NCI-H2171 treated with DMSO at 0.1 percent for 48 hours (cell line): Measurements from ENCODE around the gene MGAT5.

Source experiments
- DNase-seq: peaks from one replicate; lab custom pipeline; 2025; lab: John Stamatoyannopoulos, UW

The MGAT5 gene

DNA sequence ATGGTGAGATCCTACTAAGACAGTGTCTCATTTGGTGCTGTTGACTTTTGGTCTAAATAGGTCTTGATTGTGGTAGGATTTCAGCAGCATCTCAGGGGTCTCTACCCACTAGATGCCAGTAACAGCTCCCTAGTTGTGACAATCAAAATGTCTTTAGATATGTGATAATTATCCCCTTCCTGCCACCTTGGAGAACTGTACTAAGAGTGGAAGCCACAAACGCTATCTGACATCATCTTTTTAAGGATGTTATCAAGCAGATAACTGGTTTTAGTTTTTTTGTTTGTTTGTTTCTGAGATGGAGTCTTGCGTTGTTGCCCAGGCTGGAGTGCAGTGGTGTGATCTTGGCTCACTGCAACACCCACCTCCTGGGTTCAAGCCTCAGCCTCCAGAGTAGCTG is 3.1 kb downstream of the MGAT5 start:
- DNase-seq: no peak

DNA sequence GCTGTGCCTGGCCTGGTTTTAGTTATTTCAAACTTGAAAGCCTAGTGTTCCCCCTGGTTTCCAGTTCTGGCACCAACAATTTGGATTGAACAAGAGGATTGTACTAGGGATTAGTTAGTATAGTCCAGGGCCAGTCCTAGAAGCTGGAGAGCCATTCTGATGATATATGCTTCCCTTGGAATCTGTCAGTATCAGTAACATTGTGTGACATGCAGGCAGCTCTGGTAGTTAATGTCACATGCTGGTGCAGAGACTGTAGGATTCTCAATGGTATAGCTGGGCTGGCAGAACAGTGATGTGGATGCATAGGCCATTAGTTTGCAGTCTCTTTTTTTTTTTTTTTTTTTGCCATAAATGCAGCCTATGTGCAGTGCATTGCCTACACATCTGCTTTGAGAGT is 3.6 kb downstream of the MGAT5 start:
- DNase-seq: no peak

DNA sequence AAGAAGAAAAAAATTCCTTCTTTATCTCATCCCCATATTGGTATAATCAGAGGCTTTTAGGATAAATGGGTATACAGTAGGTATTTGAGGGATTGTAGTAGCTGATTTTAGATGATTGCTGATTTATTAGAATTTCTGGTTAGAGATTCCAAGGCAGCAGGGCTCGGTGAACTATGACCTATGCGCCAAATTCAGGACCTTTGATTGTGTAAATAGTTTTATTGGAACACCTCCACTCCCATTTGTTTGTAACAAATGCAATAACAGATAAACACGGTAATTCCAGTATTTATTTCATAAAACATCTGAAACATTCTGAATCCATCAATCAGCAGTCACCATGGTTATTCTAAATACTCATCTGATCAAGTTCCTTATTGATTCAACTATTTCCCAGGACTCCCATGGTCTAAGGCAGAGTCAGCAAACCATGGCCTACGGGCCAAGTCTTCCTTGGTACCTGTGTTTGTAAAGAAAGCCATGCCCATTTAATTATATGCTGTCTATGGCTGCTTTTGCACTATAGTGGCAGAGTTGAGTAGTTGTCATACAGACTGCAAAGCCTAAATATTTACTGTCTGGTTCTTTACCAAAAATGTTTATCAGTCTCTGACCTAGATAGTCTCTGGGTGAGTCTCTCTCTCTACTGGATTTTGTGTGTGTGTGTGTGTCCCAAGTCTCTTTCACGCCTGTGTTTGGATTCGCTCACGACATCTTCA is 4.3 kb downstream of the MGAT5 start:
- DNase-seq: no peak

DNA sequence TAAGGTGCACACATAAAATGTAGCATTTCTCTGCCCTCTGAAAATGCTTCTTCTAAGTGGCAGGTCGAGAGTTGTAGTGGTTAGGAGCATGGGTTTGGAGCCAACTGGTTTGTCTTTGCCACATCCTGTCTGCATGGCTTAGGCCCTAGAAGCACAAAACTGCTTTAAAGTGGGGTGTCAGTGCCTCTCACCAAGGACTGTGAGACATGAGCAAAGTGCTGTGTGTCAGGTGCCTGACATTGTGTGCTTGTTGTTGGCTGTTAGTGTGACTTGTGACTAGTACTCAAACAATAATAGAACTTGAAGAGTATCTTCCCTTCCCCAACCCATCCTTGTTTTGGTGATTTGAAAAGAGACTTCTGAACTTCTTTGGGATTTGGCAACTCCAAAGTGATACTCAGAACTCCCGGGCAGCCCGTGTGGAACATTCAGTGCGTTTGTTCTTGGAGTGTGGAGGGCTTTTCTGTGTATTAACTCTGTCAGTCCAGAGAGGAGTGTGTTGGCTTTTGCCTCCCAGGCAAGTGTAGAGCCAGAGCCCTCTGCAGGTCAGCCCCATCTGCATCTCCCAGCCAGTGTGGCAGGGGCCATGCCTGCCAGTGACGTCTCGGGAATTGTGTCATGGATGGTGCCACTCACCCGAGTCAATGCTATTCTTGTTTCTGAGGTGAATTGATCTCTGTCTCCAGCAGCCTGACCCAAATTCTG is 5.0 kb downstream of the MGAT5 start:
- no peak for DNase-seq

DNA sequence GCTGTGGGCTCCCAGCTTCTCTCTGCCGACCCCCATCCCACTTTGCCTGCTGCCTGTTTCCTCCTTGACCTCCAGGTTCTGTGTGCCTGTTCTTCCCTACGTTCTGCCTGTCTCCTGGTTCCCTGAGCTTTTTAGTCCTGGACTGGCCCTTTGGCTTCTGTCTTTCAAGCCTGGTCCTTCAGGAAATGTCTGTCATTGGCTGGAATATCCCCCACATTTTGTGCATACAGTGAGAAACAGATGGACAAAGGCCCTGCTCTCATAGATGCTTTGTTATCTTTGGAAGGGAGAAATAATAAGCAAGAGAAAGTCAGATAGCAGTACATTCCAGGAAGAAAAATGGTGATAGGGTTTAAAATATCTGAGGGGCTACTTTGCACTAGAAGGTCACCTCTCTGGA is 5.7 kb downstream of the MGAT5 start:
- no peak for DNase-seq

DNA sequence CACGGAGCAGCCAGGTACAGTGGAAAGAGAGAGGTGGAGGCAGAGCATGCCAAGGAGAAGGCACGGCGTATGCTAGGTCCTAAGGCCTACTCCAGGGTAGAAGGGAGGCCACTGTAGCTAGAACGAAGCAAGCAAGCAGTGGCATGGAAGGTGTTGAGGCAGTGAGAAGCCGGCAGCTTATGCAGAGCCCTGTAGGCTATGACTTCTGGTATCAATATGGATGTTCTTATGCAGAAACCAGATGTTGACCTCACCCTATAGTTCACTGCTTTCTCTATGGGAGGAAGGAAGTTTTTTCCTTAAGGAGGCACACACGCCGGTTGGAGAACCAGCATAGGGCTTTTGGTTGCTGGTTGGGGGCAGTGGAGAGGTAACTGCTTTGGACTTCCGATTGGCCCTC is 6.1 kb downstream of the MGAT5 start:
- no peak for DNase-seq

DNA sequence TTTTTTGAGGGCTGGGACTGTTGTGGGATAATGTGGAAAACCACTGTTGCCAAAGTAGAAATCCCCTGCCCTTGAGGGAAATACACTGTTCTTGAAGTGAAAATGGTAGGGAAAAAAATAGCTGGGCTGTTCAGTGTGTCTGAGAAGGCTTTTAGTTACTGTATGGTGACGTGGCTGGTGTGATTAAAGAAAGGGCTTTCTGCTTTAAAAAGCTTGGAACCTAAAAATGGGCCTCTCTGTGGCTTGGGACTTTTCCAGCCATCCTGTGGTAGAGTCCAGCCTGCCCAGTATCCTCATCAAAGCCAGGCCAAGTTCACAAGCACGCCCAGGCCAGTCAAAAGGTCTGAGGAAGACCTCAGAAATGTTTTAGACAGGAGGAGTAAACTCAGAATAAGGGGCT is 6.8 kb downstream of the MGAT5 start:
- no peak for DNase-seq

DNA sequence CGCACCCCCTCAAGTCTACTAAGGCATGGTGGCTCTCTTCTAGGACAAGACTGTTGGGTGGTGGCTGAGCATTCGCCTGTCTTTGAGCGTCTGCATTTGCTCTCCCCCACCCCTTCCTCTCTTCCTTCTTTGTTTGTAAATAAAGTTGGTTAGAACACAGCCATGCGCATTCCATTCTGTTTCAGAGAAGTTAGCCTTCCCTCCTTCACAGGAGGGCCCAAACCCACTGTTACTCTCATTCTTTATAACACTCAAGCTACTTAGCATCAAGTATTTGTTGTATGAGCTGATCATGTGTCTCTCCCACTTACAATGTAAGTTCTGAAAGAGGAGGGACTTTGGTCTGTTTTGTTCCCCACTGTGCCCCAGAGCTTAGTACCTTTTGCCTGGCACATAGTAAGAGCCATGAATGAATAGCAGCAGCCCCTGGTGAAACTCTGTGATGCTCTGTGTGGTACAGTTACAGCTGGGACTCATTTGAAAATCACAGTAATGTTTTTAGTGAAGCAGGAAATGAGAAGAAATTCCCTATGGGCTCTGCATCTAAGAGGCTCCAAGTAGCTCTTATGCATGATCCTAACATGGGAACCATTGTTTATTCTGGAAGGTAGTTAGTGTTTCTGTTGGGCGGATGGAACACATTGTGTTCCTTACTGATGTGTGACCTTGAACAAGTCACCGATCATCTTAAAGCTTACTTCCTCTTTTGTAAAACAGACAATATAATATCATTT is 7.7 kb downstream of the MGAT5 start:
- DNase-seq: no peak

DNA sequence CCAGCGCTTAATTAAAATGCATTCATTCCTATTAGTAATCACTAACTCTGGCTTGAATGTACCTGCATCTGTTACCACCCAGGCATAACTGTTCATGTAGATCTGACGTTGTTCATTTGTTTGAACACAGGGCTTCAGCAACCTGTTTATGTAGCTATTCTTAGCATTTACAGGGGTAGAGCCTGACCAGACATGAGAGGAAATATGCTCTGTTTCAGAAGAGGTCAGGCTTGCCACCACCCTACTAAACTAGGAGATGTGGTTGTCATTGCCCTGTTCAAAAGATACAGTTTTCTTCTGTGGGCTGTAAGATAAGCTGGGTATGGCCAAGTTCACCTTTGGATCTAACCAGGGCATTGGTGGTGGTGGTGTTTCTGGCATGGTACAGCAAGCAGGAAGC is 8.8 kb downstream of the MGAT5 start:
- DNase-seq: no peak

DNA sequence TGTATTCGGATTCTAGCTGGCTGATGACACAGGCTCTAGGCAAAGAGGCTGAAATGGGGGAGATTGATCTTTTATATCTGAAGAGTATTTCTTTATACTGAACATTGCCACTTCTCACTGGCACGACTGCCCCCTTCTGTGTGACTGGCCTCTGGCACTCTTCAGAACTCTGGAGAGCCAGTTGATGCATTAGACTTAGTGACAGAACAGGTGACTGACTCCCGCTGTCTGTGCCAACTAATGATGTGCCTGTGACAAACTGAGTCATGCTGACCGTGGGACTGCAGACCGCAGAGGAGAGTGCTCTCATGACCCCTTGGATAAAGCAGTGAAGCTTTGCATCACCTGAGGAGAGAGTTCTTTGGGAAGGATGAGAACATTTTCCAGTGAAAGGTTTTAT is 14.4 kb downstream of the MGAT5 start:
- no peak for DNase-seq

DNA sequence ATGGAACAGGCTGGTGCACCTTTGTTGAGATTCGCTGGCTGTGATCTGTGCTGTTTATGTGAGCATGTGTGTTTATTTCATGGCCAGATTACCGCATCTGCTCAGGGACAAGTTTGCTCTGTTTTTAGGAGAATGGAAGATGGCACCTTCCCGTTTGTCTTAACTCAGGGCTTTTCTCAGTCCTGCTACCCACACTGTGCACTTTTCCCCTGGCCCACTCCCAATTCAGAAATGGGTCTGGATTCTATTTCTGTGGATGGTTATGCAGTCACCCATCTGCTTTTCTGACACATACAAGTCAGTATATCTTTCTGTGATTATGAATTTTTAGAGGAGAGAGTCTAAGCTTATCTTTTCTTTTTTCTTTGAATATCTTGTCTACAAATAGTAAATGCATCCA is 15.4 kb downstream of the MGAT5 start:
- DNase-seq: peak; percentile 35

DNA sequence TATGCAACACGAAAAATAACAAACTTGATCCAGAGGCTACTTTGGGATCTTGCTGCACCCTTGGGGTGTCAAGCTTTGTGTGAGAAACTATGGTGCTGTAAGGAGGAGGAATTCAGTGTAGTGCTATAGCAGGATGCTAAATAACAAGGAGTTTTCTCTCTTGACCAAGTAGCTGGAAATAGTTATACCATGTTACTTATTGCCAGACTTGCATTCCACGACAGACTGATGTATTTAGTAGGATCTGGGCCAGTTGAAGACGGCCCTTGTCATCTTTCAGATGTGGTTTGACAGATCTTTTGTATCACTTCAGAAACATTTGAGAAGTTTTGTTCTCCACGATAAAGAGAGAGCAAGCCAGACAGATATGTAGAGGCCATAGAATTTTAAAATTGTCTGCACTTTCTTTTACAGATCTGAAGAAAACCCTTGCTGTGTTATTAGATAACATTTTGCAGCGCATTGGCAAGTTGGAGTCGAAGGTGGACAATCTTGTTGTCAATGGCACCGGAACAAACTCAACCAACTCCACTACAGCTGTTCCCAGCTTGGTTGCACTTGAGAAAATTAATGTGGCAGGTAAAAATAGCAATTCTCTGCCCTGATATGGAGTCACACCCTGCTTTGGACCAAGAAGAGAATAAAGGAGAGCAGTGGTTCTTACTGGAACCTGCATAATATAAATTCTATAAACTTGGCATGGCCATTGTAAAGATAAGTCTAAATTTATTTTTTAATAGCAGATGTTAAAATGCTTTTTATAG is 16.3 kb downstream of the MGAT5 start:
- DNase-seq: no peak

DNA sequence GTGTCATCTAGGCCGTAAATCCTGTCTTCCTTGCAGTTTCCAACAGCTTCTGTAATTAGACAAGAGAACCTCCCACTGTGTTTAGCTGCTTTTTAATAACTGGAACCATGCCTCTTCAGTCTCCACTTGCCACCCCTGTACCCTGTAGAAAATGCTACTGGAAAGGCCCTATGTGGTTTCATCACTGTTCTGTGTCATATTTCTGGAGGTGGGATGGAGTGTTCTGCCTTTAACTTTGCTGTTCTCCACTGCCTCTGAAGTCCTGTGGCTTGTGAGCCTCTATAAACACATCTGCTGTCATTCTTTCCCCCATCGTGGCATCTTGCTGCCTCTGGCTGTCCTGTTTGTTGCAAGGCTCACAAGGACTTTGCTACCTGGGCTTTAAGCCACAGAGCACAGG is 17.9 kb downstream of the MGAT5 start:
- DNase-seq: no peak

DNA sequence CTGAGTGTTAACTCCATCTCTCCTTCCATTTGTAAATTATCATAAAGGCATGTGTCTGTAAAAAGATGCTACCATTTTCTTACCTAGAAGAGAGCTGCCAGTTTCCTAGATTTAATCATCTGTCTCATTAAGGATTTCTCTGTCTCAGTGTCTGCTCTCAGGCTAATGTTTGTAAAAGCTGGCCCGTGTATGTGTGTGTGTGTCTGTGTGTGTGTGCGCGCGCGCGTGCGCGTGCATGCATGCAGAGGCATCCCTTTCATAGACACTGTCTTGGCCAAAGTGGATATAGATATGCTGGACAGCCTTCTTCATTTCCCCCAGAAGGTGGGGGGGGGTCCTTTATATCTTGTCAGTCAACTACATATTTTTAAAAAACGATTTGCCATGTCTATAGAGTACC is 18.9 kb downstream of the MGAT5 start:
- no peak for DNase-seq

DNA sequence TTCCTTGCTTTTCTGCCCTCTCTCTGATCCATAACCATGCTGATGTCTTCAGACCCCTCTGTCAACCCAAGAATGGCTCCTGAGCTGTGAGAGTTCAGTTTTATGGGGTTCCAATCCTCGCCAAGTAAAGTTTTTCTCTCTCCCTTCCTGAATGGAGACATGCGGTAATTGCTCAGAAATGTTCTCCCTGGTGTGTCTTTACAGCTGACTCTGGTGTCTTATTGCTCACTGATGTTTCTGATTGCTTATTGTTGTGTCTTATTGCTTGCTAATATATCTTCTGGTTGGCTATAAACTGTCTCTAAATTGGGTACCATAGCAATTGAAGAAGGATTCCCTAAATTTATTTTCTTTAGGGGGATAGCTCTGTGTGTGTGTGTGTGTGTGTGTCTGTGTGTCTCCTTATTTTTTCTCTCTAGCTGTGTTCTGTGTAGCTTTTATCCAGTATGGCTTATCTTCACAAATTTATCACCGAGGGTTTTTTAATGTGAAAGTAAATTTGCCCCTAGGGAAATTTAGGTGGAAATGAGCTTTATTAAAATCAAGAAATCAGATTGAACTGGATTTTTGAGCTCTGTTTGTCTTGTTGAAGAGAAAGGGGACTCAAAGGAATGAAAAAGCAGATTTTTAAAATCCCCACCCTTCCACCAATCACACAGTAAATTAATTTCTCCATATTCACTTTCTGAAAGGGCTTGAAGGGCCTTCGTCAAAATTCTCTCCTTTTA is 19.5 kb downstream of the MGAT5 start:
- no peak for DNase-seq

DNA sequence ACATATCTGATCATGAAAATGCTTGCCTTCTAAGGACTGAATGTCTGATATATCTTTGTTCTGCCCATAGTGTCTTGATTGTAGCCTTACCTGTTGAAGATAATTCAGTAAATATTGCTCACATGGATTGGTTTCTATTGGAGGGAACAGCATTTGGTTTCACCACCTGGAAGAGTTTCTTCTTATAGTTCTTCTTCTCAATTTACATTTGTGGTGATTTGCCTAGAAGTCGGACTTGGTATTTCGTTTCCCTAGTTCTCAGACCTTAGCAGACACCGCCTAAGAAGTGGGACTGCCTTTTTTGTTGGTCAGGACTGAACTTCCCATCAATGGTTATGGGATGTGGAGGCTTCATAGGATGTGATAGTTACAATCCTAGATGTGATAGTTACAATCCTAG is 20.2 kb downstream of the MGAT5 start:
- DNase-seq: no peak

DNA sequence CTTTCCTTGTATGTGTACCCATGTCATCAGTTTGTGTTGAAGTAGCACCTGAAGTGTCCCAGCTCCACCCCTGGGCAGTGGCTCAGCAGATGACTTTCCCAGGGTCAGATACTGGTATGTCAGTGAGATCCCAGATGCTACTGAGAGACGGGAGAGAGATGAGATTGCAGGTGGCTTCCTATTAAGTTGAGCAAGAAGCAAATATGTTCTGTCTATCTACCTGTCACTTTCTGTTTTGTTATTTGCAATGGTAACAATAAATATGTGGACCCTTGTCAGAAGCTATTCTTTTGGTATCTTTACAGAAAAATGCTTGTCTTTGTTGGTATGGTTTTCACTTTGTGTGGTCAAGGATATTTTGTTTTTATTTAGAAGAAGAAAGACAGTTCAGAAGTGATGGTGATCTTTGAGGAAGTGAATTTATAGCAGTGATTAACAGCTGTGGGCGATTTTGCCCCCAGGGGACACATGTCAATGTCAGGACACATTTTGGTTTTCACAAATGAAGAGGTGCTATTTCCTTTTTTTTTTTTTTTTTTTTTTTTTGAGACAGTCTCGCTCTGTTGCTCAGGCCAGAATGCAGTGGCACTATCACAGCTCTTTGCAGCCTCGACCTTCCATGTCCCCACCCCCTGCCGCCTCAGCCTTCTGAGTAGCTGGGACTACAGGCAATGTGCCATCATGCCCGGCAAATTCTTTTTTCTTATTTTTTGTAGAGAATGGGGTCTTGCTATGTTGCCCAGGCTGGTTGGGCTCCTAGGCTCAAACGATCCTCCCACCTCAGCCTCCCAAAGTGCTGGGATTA is 21.4 kb downstream of the MGAT5 start:
- no peak for DNase-seq

DNA sequence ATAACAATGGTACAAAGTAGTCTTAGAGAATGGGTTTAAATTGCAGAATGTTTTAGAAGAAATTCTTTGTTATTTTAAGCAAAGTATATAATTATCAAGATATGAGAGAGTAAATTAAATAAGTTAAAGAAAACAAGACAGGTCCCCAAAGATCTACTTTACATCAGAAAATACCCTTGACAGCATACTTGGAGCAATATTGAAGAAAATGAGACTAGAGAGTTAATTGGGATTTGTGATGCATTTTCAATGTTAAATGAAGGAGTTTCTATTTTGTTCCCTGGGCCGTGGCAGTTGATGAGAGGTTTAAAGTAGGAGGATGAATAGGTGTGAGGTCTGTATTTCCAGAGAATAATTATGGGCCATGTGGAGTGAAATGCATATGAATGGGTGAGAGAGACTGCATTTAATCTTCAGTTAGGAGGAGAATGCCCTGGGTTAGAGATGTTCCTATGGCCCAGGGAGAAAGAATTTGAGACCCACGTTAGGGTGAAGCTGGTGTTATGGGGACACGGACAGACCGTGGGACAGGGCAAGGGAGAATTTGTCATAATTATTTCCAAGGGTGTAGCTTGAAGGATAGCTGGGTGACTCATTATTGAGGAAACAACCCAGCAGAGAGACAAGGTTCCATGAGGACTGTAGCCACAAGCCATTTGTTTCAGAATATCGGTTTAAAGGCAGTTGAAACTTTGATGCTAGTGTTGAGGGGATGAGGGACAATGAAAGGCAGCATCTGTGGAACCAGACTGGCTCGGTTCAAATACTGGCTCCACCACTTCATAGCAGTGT is 22.7 kb downstream of the MGAT5 start:
- no peak for DNase-seq

DNA sequence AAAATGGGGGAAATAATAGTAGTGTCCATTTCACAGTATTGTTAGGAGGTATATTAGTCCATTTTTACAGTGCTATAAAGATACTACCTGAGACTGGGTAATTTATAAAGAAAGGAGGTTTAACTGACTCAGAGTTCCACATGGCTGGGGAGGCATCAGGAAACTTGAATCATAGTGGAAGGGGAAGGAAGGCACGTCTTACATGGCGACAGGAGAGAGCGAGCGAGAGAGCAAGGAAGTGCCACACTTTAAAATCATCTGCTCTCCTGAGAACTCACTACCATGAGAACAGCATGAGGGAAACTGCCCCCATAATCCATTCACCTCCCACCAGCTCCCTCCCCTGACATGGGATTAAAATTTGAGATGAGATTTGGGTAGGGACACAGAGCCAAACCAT is 23.4 kb downstream of the MGAT5 start:
- no peak for DNase-seq

DNA sequence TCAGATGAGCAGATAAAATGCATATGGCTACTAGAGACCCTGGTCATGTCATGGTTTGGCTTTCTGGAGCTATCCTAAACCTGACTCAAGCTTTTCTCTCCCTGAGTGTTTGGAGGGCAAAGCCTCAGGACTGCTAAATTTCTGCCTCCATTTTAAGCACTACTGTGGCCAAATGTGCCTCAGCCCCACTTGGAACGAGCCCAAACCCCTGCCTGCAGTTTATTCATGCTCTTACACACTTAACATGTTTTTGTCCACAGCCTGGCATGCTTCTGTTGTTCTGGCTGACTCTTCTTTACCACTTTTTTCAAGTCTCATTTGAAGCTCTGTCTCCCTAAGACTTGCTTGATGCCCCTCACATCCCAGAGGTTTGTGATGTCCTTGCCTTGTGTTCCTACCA is 24.7 kb downstream of the MGAT5 start:
- no peak for DNase-seq
